ENCODE results near the gene LSS.

LSS gene

GRCh38 chr21:46153247-46154154, 75.1 kb downstream of the LSS start:
- Histone ChIP-seq H3K9ac (ENCODE audit: low read length) (no peak overlapping the region), H4K20me1 (ENCODE audit: insufficient read depth, low read length) (no peaks in the 10 kb centered on the region), H3K4me2 (ENCODE audit: low read depth, low read length) (peak overlapping the region; percentile 17; the same call in 1 of the 2 replicates), H3K9me3 (replicated peaks; ENCODE audit: insufficient read depth, low read length) (no peaks in the 10 kb centered on the region), H3K4me1 (ENCODE audit: low read length) (no peaks in the 10 kb centered on the region), H3K36me3 (replicated peaks; ENCODE audit: insufficient read depth, low read length) (no peaks in the 10 kb centered on the region), H3K27me3 (replicated peaks; ENCODE audit: insufficient read depth, low read length) (peaks cover 47% of the 10 kb centered on the region), H3F3A (ENCODE audit: insufficient read depth, low read length) (no peaks in the 10 kb centered on the region), H3K79me2 (ENCODE audit: low read length) (no peaks in the 10 kb centered on the region), H3K9me2 (replicated peaks; ENCODE audit: insufficient read depth, low read length) (no peaks in the 10 kb centered on the region), H3K27ac (ENCODE audit: low read length) (no peak overlapping the region), H2AFZ (ENCODE audit: low read length) (no peak overlapping the region), H3K4me3 (ENCODE audit: low read length) (no peak overlapping the region)
- no peak for DNase-seq
- TF ChIP-seq EZH2phosphoT487 (IDR thresholded peaks at IDR 0.05; ENCODE audit: low read length) = no peak
- TF ChIP-seq EZH2 (optimal IDR thresholded peaks at IDR 0.05; ENCODE audit: low read depth, low read length) = no peak
- peak; percentile 68 for TF ChIP-seq CTCF (IDR thresholded peaks at IDR 0.05; ENCODE audit: low read length)

GRCh38 chr21:46152927-46153246, 75.7 kb downstream of the LSS start:
- H3K4me3 ChIP-seq (ENCODE audit: low read length) = no peak overlapping the region
- H3K4me1 ChIP-seq (ENCODE audit: low read length) = no peaks in the 10 kb centered on the region
- H3K4me2 ChIP-seq (ENCODE audit: low read depth, low read length) = peak overlapping the region; percentile 17; the same call in 1 of the 2 replicates
- no peaks in the 10 kb centered on the region for H3K79me2 ChIP-seq (ENCODE audit: low read length)
- no peaks in the 10 kb centered on the region for H3K9me3 ChIP-seq (replicated peaks; ENCODE audit: insufficient read depth, low read length)
- H3K9me2 ChIP-seq (replicated peaks; ENCODE audit: insufficient read depth, low read length) = no peaks in the 10 kb centered on the region
- no peaks in the 10 kb centered on the region for H3F3A ChIP-seq (ENCODE audit: insufficient read depth, low read length)
- H3K36me3 ChIP-seq (replicated peaks; ENCODE audit: insufficient read depth, low read length) = no peaks in the 10 kb centered on the region
- no peak overlapping the region for H3K9ac ChIP-seq (ENCODE audit: low read length)
- H3K27ac ChIP-seq (ENCODE audit: low read length) = no peak overlapping the region
- peaks cover 53% of the 10 kb centered on the region for H3K27me3 ChIP-seq (replicated peaks; ENCODE audit: insufficient read depth, low read length)
- no peaks in the 10 kb centered on the region for H4K20me1 ChIP-seq (ENCODE audit: insufficient read depth, low read length)
- no peak for DNase-seq
- no peak overlapping the region for H2AFZ ChIP-seq (ENCODE audit: low read length)
- TF ChIP-seq EZH2 (optimal IDR thresholded peaks at IDR 0.05; ENCODE audit: low read depth, low read length) (no peak), CTCF (IDR thresholded peaks at IDR 0.05; ENCODE audit: low read length) (no peak)

- H3K9me3 ChIP-seq (replicated peaks; ENCODE audit: insufficient read depth, low read length) = no peaks in the 10 kb centered on the region
- no peaks in the 10 kb centered on the region for H3K36me3 ChIP-seq (replicated peaks; ENCODE audit: insufficient read depth, low read length)
- H3K27me3 ChIP-seq (replicated peaks; ENCODE audit: insufficient read depth, low read length) = peaks cover 56% of the 10 kb centered on the region
- H3K4me2 ChIP-seq (ENCODE audit: low read depth, low read length) = no peak overlapping the region
- DNase-seq = no peak
- H3K79me2 ChIP-seq (ENCODE audit: low read length) = no peaks in the 10 kb centered on the region
- H3F3A ChIP-seq (ENCODE audit: insufficient read depth, low read length) = no peaks in the 10 kb centered on the region
- H3K9me2 ChIP-seq (replicated peaks; ENCODE audit: insufficient read depth, low read length) = no peaks in the 10 kb centered on the region
- H4K20me1 ChIP-seq (ENCODE audit: insufficient read depth, low read length) = no peaks in the 10 kb centered on the region
- no peaks in the 10 kb centered on the region for H3K4me1 ChIP-seq (ENCODE audit: low read length)
- no peak overlapping the region for H3K4me3 ChIP-seq (ENCODE audit: low read length)
- no peak overlapping the region for H2AFZ ChIP-seq (ENCODE audit: low read length)
- H3K27ac ChIP-seq (ENCODE audit: low read length) = no peak overlapping the region
- H3K9ac ChIP-seq (ENCODE audit: low read length) = no peak overlapping the region
- TF ChIP-seq CTCF (IDR thresholded peaks at IDR 0.05; ENCODE audit: low read length) = no peak
- no peak for TF ChIP-seq EZH2 (optimal IDR thresholded peaks at IDR 0.05; ENCODE audit: low read depth, low read length)
- no peak for TF ChIP-seq EZH2phosphoT487 (IDR thresholded peaks at IDR 0.05; ENCODE audit: low read length)
These were observed 76.3 kb downstream of the LSS start for GRCh38 chr21:46151989-46152926.

All from MM.1S (cell line).